Measurements from ENCODE around the gene C8G. TPM values are rescaled to one million over a fixed set of nuclear protein-coding genes. Genes with fewer than 3 reads are reported as not detected.

The C8G gene
- total and polyA plus RNA-seq, 9 of the 15 experiments (the other 6 are each of a cell fraction or from before 2014, with no cell fraction given), result 0.35 to 5.9 (median 2.7) TPM; not detected in 2

GRCh38 chr9:136980669-136981478, 35.8 kb downstream of the C8G start:
- Histone ChIP-seq H3K4me2 (ENCODE audit: insufficient read depth, low read length) (no peak overlapping the region), H3K9ac (ENCODE audit: insufficient read depth in 1 of 2, low read depth in 2 of 2, low read length in 2 of 2) (peak overlapping the region in 1 of 2 experiments; percentile 85; a peak in 2 of 4 replicates), H3K27ac (ENCODE audit: extremely low read depth, low read depth, low read length) (no peak overlapping the region), H3K36me3 (ENCODE audit: control insufficient read depth, insufficient read depth, low read length) (no peaks in the 10 kb centered on the region), H4K20me1 (replicated peaks; ENCODE audit: control insufficient read depth, insufficient read depth, low read length) (no peaks in the 10 kb centered on the region), H3K79me2 (ENCODE audit: control insufficient read depth, insufficient read depth, low read length) (no peaks in the 10 kb centered on the region), H3K9me3 (replicated peaks; ENCODE audit: control insufficient read depth, insufficient read depth, low read depth, low read length) (no peaks in the 10 kb centered on the region), H3K4me3 (no peak overlapping the region), H3K9me1 (ENCODE audit: control insufficient read depth, insufficient read depth, low read length) (no peaks in the 10 kb centered on the region), H3K27me3 (ENCODE audit: control insufficient read depth in 2 of 2, insufficient read depth in 2 of 2, low read length in 2 of 2) (no peaks in the 10 kb centered on the region), H2AFZ (ENCODE audit: low read depth, low read length) (no peak overlapping the region), H3K4me1 (replicated peaks in 1 of 2; ENCODE audit: control insufficient read depth in 2 of 2, insufficient read depth in 2 of 2, low read length in 2 of 2) (peaks cover 9 to 92% of the 10 kb centered on the region in 2 experiments; a peak in 4 of 5 replicates)
- no peak for DNase-seq (ENCODE audit: extremely low read depth in 1 of 4, low spot score in 3 of 4)
- CTCF ChIA-PET (ENCODE audit: low intra/inter-chr PET ratio), result no interaction called here
- POLR2A ChIA-PET, result interaction anchor here (0.5 to 0.9 kb wide), 3 partner anchors 12 to 646 kb away, joined by 3 to 5 read pairs (median 3); no protein-coding TSS in a partner anchor
- no peak for FAIRE-seq
- in situ Hi-C loops (cut with MboI), result no loop called here
- no TSS peak for BruUV-seq (replicated peaks)
- ATAC-seq, result no peak
- intact Hi-C loops (cut with micrococcal nuclease), result no loop called here
- TF ChIP-seq POLR2AphosphoS5 (IDR thresholded peaks at IDR 0.05; ENCODE audit: control insufficient read depth, insufficient read depth, low read depth, low read length), result no peak
- peak; percentile 98 for TF ChIP-seq ZNF24 (IDR thresholded peaks at IDR 0.05)
- 63% methylated on average over 14 of the region's 16 CpGs for WGBS (ENCODE audit: insufficient coverage, low coverage, missing lambda C conversion rate)

- 20% methylated on average over 13 of the region's 17 CpGs for WGBS (ENCODE audit: insufficient coverage, low coverage, missing lambda C conversion rate)
- FAIRE-seq, result no peak
- Histone ChIP-seq H3K36me3 (ENCODE audit: control insufficient read depth, insufficient read depth, low read length) (no peaks in the 10 kb centered on the region), H4K20me1 (replicated peaks; ENCODE audit: control insufficient read depth, insufficient read depth, low read length) (no peaks in the 10 kb centered on the region), H3K79me2 (ENCODE audit: control insufficient read depth, insufficient read depth, low read length) (no peaks in the 10 kb centered on the region), H3K4me1 (replicated peaks in 1 of 2; ENCODE audit: control insufficient read depth in 2 of 2, insufficient read depth in 2 of 2, low read length in 2 of 2) (peaks cover 9 to 86% of the 10 kb centered on the region in 2 experiments; a peak in 4 of 5 replicates), H3K9ac (ENCODE audit: insufficient read depth in 1 of 2, low read depth in 2 of 2, low read length in 2 of 2) (peak overlapping the region in 1 of 2 experiments; percentile 7; a peak in 2 of 4 replicates), H3K4me3 (no peak overlapping the region), H3K9me1 (ENCODE audit: control insufficient read depth, insufficient read depth, low read length) (no peaks in the 10 kb centered on the region), H3K9me3 (replicated peaks; ENCODE audit: control insufficient read depth, insufficient read depth, low read depth, low read length) (no peaks in the 10 kb centered on the region), H3K27ac (ENCODE audit: extremely low read depth, low read depth, low read length) (no peak overlapping the region), H3K4me2 (ENCODE audit: insufficient read depth, low read length) (no peak overlapping the region), H2AFZ (ENCODE audit: low read depth, low read length) (no peak overlapping the region), H3K27me3 (ENCODE audit: control insufficient read depth in 2 of 2, insufficient read depth in 2 of 2, low read length in 2 of 2) (no peaks in the 10 kb centered on the region)
- in situ Hi-C loops (cut with MboI) (no loop called here), intact Hi-C loops (cut with micrococcal nuclease) (no loop called here)
- no peak for ATAC-seq
- TF ChIP-seq SNRNP70 (optimal IDR thresholded peaks at IDR 0.05; ENCODE audit: low read depth, low read length) (no peak), CXXC5 (CRISPR knock-in tag; IDR thresholded peaks at IDR 0.05) (no peak), GATA2 (CRISPR knock-in tag; IDR thresholded peaks at IDR 0.05) (peak; percentile 36; the same call in 1 of the 2 replicates), ZC3H11A (IDR thresholded peaks at IDR 0.05; ENCODE audit: low read depth, low read length) (no peak), MYC (IDR thresholded peaks at IDR 0.05; ENCODE audit: low read depth, low read length) (no peak), MYC (CRISPR knock-in tag; IDR thresholded peaks at IDR 0.05; ENCODE audit: borderline replicate concordance, low read depth) (no peak), CTBP1 (IDR thresholded peaks at IDR 0.05; ENCODE audit: borderline replicate concordance) (no peak), ATF4 (CRISPR knock-in tag; IDR thresholded peaks at IDR 0.05) (no peak), MEIS2 (IDR thresholded peaks at IDR 0.05; ENCODE audit: partially characterized antibody) (peak; percentile 11)
- ChIA-PET POLR2A (interaction anchor here (0.5 to 0.9 kb wide), 2 partner anchors 11 to 37 kb away, joined by 3 to 5 read pairs; no protein-coding TSS in a partner anchor), CTCF (ENCODE audit: low intra/inter-chr PET ratio) (no interaction called here)
- DNase-seq (ENCODE audit: extremely low read depth in 1 of 4, low spot score in 3 of 4), result no peak
- no TSS peak for BruUV-seq (replicated peaks)
Observed at GRCh38 chr9:136981588-136982231, 36.7 kb downstream of the C8G start.
